Measurements from ENCODE around the gene CCR5. TPM values are rescaled to one million over a fixed set of nuclear protein-coding genes. Genes with fewer than 3 reads are reported as not detected.

Gene CCR5
- total and polyA plus RNA-seq, 9 of the 15 experiments (the other 6 are each of a cell fraction or from before 2014, with no cell fraction given), result not detected

GRCh38 chr3:46395210-46395661, 24.5 kb downstream of the CCR5 start (continued):
- TF ChIP-seq CCAR2 (IDR thresholded peaks at IDR 0.05; ENCODE audit: low read depth, low read length) (no peak), NCOA1 (IDR thresholded peaks at IDR 0.05; ENCODE audit: low read depth) (no peak), RNF219 (CRISPR knock-in tag; IDR thresholded peaks at IDR 0.05) (no peak), PATZ1 (CRISPR knock-in tag; IDR thresholded peaks at IDR 0.05; ENCODE audit: borderline replicate concordance) (no peak), ZNF785 (CRISPR knock-in tag; IDR thresholded peaks at IDR 0.05) (no peak), SMC3 (conservative IDR thresholded peaks at IDR 0.05; ENCODE audit: insufficient read depth, low read depth, low read length) (peak; percentile 48; the same call in 1 of the 2 replicates), RBM15 (IDR thresholded peaks at IDR 0.05; ENCODE audit: insufficient read depth, low read length) (no peak), PTRF (tag; IDR thresholded peaks at IDR 0.05) (no peak), NFE2 (IDR thresholded peaks at IDR 0.05; ENCODE audit: low read depth) (0 out of 2 replicates have a peak, but pooled peaks have one; percentile 5), ZMIZ1 (IDR thresholded peaks at IDR 0.05; ENCODE audit: low read depth in 2 of 2, low read length in 2 of 2) (no peak), ZNF175 (CRISPR knock-in tag; IDR thresholded peaks at IDR 0.05; ENCODE audit: low read depth) (peak; percentile 68; the same call in 1 of the 2 replicates), COPS2 (conservative IDR thresholded peaks at IDR 0.05) (no peak), WHSC1 (IDR thresholded peaks at IDR 0.05; ENCODE audit: low read length) (no peak), ELF4 (CRISPR knock-in tag; IDR thresholded peaks at IDR 0.05) (no peak; the same call in 1 of the 2 replicates), ZNF444 (CRISPR knock-in tag; IDR thresholded peaks at IDR 0.05) (no peak), MTF1 (CRISPR knock-in tag; IDR thresholded peaks at IDR 0.05; ENCODE audit: borderline replicate concordance) (no peak), RFX5 (IDR thresholded peaks at IDR 0.05; ENCODE audit: low read depth, low read length) (no peak), TAF7 (tag; IDR thresholded peaks at IDR 0.05) (no peak), MTA2 (IDR thresholded peaks at IDR 0.05; ENCODE audit: low read depth) (no peak), DMBX1 (CRISPR knock-in tag; IDR thresholded peaks at IDR 0.05; ENCODE audit: borderline replicate concordance) (no peak), IRF9 (tag; IDR thresholded peaks at IDR 0.05) (no peak)

All from K562 (cell line).